Measurements from ENCODE around the gene AZU1.

DNA sequence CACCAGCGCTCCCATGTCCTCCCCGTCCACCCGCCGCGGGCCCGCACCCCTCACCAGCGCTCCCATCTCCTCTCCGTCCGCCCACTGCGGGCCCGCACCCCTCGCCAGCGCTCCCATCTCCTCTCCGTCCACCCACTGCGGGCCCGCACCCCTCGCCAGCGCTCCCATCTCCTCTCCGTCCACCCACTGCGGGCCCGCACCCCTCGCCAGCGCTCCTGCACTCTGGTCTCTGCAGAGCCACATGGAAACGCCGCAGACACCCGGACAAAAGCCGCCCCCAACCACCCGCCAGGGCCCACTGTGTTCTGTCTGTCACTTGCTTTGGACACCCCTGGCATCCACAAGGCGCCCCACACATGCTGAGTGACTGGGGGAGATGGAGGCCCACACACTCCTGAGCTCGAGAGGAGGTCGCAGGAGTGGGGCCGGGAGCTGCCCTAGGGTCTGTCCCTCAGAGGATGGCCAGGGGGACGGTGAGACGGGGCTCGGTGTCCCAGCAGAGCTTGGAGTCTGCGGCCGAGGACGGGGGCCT is 39.2 kb downstream of the AZU1 start:
- TF ChIP-seq POLR2A (IDR thresholded peaks at IDR 0.05; ENCODE audit: low read depth, low read length) (no peak), PAX5 (IDR thresholded peaks at IDR 0.05; ENCODE audit: insufficient read depth, low read length, severe bottlenecking) (no peak), POLR2AphosphoS5 (IDR thresholded peaks at IDR 0.05; ENCODE audit: low read depth, low read length) (no peak), TAF1 (IDR thresholded peaks at IDR 0.05; ENCODE audit: low read depth, low read length) (no peak), SPI1 (IDR thresholded peaks at IDR 0.05; ENCODE audit: low read depth, low read length) (no peak), POU2F2 (IDR thresholded peaks at IDR 0.05; ENCODE audit: low read depth, low read length) (no peak)
